HG03439 (cell line): ENCODE measurements around the gene SF3B2.
"Not testable (repeated sequence)": the region's sequence is repeated elsewhere in the genome, so short reads cannot be mapped to it uniquely, and the experiment has no call there.

ENCODE experiments used
- ATAC-seq: cut with Tn5 transposase; IDR thresholded peaks from one replicate; pipeline ENCODE4 v1.9.1; 2021; ENCODE audit warnings: mild to moderate bottlenecking, moderate library complexity; ENCODE audit not compliant: unreplicated experiment

The SF3B2 gene

DNA sequence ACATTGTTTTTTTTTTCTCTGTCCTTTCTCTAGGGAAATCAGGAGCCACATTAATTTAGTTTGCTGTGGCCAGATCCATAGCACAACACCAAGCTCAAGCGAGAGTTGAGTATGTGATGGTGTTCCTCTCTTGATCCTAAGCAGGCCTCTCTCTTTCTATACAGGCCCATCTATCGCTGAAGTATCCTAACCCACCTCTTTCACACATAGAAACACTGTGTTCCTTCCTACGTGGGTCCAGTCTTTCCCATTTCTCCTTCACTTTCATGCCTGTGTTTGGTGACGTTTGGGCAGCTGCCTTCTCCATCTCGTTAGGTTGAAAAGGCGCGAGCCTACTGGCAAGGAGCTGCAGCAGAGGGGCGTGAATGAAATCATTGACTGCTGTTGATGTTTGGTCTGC, 20.4 kb downstream of the SF3B2 start:
- ATAC-seq: no peak

DNA sequence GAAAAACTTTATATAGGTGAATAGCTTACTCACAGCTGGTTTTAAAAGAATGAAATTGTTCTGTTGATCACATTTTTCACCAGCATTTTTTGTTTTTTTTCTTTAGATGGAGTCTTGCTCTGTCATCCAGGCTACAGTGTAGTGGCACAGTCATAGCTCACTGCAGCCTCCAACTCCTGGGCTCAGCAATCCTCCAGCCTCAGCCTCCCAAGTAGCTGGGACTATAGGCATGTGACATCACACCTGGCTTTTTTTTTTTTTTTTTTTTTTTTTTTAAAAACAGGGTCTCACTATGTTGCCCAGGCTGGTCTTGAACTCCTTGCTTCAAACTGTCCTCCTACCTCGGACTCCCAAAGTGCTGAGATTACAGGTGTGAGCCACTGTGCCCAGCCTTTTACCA, 21.5 kb downstream of the SF3B2 start:
- ATAC-seq: no peak

DNA sequence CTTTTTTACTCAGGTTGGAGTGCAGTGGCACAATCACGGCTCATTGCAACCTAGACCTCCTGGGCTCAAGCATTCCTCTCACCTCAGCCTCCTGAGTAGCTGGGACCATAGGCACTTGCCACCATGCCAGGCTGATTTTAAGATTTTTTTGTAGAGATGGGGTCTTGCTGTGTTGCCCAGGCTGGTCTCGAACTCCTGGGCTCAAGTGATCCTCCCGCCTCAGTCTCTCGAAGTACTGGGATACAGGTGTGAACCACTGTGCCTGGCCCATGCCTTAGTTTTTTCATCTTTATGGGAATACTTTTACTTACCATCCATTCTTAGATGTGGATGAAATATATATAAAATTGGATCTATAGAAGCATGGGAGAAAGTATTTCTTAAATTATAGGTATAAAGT, 23.1 kb downstream of the SF3B2 start:
- no peak for ATAC-seq

GRCh38 chr11:66076561-66076960, 24.4 kb downstream of the SF3B2 start:
- ATAC-seq: no peak

- ATAC-seq: no peak
These were observed 25.8 kb downstream of the SF3B2 start for GRCh38 chr11:66077927-66078326.

- not testable (repeated sequence) for ATAC-seq
These were observed 26.8 kb downstream of the SF3B2 start for GRCh38 chr11:66078949-66079348.

DNA sequence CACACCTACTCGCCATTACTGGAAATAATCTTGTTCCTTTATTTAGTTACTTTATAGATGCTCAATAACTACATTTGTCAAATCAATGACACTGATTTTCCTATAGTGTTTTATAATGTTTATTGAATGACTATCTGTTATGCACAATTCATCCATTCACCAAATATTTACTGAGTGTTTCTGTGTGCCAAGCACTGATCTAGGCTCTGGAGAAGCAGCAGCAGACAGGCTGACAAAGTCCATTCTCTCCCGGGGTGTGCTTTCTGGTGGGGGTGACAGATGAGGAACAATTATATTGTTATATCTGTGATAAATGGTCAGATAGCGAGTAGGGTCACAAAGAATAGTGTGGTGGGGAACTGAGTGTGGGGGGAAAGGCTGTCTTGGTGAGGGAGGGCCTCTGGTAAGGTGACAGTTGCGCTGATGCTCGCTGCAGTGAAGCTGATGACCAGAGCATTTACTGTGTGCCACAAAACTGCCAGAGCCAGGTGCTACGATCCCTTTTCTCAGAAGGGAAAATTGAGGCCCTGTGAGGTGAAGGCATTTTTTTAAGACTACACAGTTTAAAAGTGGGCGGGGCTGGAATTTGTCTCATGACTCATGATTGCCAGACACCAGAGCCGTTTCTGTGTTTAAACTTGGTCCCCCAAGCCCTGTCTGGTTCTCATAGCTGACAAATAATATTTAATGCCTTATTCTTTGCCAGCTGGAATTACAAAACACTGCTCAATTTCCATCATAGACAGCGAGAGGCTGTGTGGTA, 28.1 kb downstream of the SF3B2 start:
- no peak for ATAC-seq

DNA sequence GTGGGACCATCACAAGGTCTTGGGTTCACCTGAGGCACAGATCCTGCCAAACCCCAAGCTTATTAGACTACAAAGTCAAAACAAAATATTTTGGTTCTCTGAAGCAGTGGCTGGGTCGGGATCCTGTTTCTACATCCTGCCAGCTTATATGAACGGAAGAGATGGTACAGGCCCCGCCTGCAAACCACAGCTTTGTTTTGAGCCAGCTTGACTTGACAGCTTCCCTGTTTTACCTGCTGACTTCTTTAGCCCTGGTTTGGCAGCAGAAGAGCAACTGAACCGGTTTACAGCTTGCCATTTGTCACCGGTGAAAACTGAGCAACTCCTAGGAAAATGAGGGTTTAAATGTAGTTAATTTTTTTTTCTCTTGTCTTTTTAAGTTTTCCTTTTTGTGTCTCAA, 29.3 kb downstream of the SF3B2 start:
- no peak for ATAC-seq

- no peak for ATAC-seq
These were observed 31.0 kb downstream of the SF3B2 start for GRCh38 chr11:66082946-66083698.

DNA sequence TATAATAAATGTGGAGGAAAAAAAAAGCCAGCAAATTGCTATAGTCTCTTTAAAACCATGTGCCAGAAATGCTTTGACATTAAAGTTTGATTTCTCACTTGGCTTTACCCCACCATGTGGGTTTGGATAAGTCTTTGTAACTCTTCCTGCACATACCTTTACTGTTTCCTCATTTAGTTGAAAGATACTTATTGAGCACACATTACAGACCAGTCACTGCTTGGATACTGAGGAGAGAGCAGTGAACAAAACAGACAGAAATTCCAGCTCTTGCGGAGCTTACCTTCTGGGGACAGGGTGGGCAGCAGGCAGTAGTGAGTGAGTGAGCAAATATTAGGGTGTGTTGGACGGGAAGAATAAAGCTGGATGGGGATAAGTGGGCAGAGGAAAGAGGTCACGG, 31.6 kb downstream of the SF3B2 start:
- no peak for ATAC-seq

- no peak for ATAC-seq
These were observed 32.8 kb downstream of the SF3B2 start for GRCh38 chr11:66084821-66085475.

GRCh38 chr11:66087148-66087908, 35.2 kb downstream of the SF3B2 start:
- no peak for ATAC-seq

- no peak for ATAC-seq
These were observed 36.9 kb downstream of the SF3B2 start for GRCh38 chr11:66089067-66089466.

DNA sequence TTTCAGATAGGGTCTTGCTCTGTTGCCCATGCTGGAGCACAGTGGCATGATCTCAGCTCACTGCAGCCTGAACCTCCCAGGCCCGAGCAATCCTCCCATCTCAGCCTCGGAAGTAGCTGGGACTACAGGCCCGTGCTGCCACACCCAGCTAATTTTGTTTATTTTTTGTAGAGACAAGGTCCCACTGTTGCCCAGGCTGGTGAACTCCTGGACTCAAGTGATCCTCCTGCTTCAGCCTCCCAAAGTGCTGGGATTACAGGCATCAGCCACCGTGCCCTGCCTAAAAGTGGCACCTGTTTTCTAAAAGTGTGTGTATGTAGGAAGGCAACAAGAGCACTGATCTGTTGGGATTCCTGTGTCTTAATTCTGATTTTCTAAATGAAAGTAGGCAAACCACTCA, 38.1 kb downstream of the SF3B2 start:
- ATAC-seq: no peak

- ATAC-seq: not testable (repeated sequence)
These were observed 40.0 kb downstream of the SF3B2 start for GRCh38 chr11:66092125-66092524.

- not testable (repeated sequence) for ATAC-seq
These were observed 47.6 kb downstream of the SF3B2 start for GRCh38 chr11:66099746-66100145.

DNA sequence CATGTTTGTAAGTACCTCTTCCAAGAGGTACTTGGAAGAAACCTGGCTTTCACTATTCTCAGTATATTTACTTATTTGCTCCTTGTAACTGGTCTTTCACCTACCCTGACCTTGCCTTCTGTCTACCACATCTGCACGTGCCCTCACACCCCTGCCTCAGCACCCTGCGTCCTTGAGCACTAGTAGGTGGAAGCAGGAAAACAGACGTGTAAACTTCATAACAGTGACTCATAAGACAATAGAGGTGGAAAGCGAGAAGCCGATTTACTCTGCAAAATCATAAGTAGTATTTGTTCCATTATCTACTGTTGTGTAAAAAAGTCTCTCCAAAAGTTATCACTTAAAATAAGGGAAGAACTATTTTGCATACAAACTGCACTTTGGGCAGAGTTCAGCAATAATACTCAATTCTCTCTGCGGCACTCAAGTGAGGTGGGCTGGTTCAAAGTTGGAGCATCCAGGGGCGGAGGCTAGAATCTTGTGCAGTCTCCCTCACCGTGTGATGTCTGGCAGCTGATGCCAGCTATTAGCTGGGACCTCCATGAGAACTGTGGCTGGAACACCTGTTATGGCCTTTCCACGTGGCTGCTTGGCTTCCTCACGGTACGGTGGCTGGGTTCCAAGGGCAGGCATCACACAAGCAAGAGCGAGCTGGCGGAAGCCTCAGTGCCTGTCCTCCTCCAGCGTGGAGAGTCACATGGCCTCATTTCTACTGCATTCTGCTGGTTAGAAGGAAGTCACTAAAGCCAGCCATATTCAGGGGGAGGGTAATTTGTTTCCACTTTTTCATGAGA, 48.3 kb downstream of the SF3B2 start:
- no peak for ATAC-seq

GRCh38 chr11:66101066-66101464, 48.9 kb downstream of the SF3B2 start:
- no peak for ATAC-seq

DNA sequence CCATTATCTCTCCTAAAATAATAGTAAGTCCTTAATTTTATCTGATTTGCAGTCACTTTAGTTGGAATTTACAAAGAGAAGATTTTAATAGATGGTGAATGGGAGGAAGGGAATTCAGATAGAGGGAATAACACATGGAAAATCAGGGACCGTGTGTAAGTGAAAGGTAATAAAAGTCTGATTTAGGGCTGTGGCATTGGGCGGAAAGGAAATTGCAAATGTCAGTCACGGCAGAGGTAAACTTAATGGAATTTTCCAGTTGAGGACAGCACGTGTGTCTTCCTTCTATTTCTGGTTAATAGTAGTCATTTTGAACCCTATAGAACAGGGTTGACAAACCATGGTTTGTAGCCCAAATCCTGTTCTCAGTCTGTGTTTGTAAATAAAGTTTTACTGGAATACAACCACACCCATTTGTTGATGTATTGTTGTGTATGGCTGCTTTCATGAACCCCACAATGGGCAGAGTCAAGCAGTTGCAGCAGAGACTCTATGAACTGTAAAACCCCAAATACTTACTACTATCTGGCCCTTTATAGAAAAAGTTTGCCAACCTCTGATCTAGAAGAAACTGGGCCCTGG, 52.0 kb downstream of the SF3B2 start:
- ATAC-seq: no peak
